HepG2 (cell line): ENCODE results near the gene SNN. TPM values are rescaled to one million over a fixed set of nuclear protein-coding genes. Genes with fewer than 3 reads are reported as not detected.

Experiments
- GABPA ChIP-seq, 2 experiments: IDR thresholded peaks; 2 replicates each; pipeline ENCODE4 v1.6.1; 2011 to 2016; ENCODE audit warnings: low read depth in 2 of 2, low read length in 1 of 2, missing biosample characterization in 1 of 2, missing genetic modification characterization in 1 of 2
- HIVEP1 ChIP-seq: sonication (generic); formaldehyde crosslinking; IDR thresholded peaks from 2 replicates; pipeline ENCODE4 v1.4.0; 2020; ENCODE audit warnings: mild to moderate bottlenecking, missing genetic modification reagents
- KDM6A ChIP-seq: IDR thresholded peaks from 2 replicates; pipeline ENCODE4 v1.6.1; 2016; ENCODE audit warnings: low read depth
- MEIS2 ChIP-seq: sonication (generic); formaldehyde crosslinking; IDR thresholded peaks from 2 replicates; pipeline ENCODE4 v1.9.0; 2021; ENCODE audit warnings: mild to moderate bottlenecking, missing genetic modification reagents
- MIER2 ChIP-seq: IDR thresholded peaks from 2 replicates; pipeline ENCODE4 v1.6.1; 2016; ENCODE audit warnings: missing biosample characterization, missing genetic modification reagents
- SMYD3 ChIP-seq: sonication (generic); formaldehyde crosslinking; IDR thresholded peaks from 2 replicates; pipeline ENCODE4 v1.8.1; 2023; ENCODE audit warnings: mild to moderate bottlenecking, missing genetic modification reagents
- SP1 ChIP-seq, 2 experiments: fragments of 450-650 bp in 1 of 2; sonication (generic) in 1 of 2; formaldehyde crosslinking in 1 of 2; IDR thresholded peaks; 2 replicates each; pipeline versions ENCODE4 v1.4.0 to v1.6.1; 2016 to 2020; ENCODE audit warnings: missing genetic modification reagents in 1 of 2
- SRY ChIP-seq: sonication (generic); formaldehyde crosslinking; IDR thresholded peaks from 2 replicates; pipeline ENCODE4 v1.8.0; 2022; ENCODE audit warnings: mild to moderate bottlenecking, missing genetic modification reagents
- ZBTB7A ChIP-seq: sonication (generic); formaldehyde crosslinking; IDR thresholded peaks from 2 replicates; pipeline ENCODE4 v1.8.0; 2022; ENCODE audit warnings: mild to moderate bottlenecking, missing genetic modification reagents
- ZNF430 ChIP-seq: sonication (generic); formaldehyde crosslinking; IDR thresholded peaks from 2 replicates; pipeline ENCODE4 v1.9.0; 2021; ENCODE audit warnings: mild to moderate bottlenecking, missing genetic modification reagents
- ZNF431 ChIP-seq: sonication (generic); formaldehyde crosslinking; IDR thresholded peaks from 2 replicates; pipeline ENCODE4 v1.9.0; 2022; ENCODE audit warnings: missing genetic modification reagents, low read depth, mild to moderate bottlenecking, borderline replicate concordance
- ZNF768 ChIP-seq: sonication (generic); formaldehyde crosslinking; IDR thresholded peaks from 2 replicates; pipeline ENCODE4 v1.4.0; 2020; ENCODE audit warnings: missing genetic modification reagents
- polyA plus RNA-seq, 8 experiments: library from polyadenylated mRNA; depleted of rRNA in 3 of 8; stranded (reverse) in 7 of 8; unstranded in 1 of 8; fragments of >200 nt; fragmentation: Illumina TruSeq in 4 of 8; extraction: Trizol in 4 of 8; gene quantifications; 2 replicates each; pipeline versions ENCODE4 v1.2.1 to v1.2.3, GENCODE V29; 2011 to 2016; ENCODE audit warnings: low read depth in 4 of 8, missing spikeins in 1 of 8, mixed read lengths in 1 of 8; ENCODE audit not compliant: insufficient read depth in 1 of 8
- total RNA-seq, 5 experiments: library from RNA; depleted of rRNA; stranded (reverse); fragments of >200 nt; fragmentation: Illumina TruSeq; extraction: Trizol; gene quantifications; 2 replicates each; pipeline ENCODE4 v1.2.3, GENCODE V29; 2016; ENCODE audit warnings: low read depth in 1 of 5
- TF ChIP-seq, protein P1 (sequence below): sonication (generic); formaldehyde crosslinking; IDR thresholded peaks from 2 replicates; pipeline ENCODE4 v1.5.1; 2020; ENCODE audit warnings: missing genetic modification reagents, mild to moderate bottlenecking, borderline replicate concordance
- TF ChIP-seq, protein P2 (sequence below): sonication (generic); formaldehyde crosslinking; IDR thresholded peaks from 2 replicates; pipeline ENCODE4 v1.8.0; 2022; ENCODE audit warnings: low read depth, missing genetic modification reagents
- TF ChIP-seq, protein P3 (sequence below): sonication (generic); formaldehyde crosslinking; IDR thresholded peaks from 2 replicates; pipeline ENCODE4 v1.8.1; 2023; ENCODE audit warnings: mild to moderate bottlenecking, inconsistent platforms, moderate library complexity, missing genetic modification reagents, borderline replicate concordance
- TF ChIP-seq, protein P4 (sequence below): sonication (generic); formaldehyde crosslinking; IDR thresholded peaks from 2 replicates; pipeline ENCODE4 v1.8.0; 2023; ENCODE audit warnings: mild to moderate bottlenecking, missing genetic modification reagents
- TF ChIP-seq, protein P5 (sequence below): sonication (generic); formaldehyde crosslinking; IDR thresholded peaks from 2 replicates; pipeline ENCODE4 v1.4.0; 2020; ENCODE audit warnings: missing genetic modification reagents
- TF ChIP-seq, protein P6 (sequence below): sonication (generic); formaldehyde crosslinking; IDR thresholded peaks from 2 replicates; pipeline ENCODE4 v1.9.0; 2021; ENCODE audit warnings: missing genetic modification reagents, borderline replicate concordance

SNN gene
- total and polyA plus RNA-seq, 2 of the 13 experiments (the other 11 are each of a cell fraction or from before 2014, with no cell fraction given): 5.2 to 8.4 TPM

DNA sequence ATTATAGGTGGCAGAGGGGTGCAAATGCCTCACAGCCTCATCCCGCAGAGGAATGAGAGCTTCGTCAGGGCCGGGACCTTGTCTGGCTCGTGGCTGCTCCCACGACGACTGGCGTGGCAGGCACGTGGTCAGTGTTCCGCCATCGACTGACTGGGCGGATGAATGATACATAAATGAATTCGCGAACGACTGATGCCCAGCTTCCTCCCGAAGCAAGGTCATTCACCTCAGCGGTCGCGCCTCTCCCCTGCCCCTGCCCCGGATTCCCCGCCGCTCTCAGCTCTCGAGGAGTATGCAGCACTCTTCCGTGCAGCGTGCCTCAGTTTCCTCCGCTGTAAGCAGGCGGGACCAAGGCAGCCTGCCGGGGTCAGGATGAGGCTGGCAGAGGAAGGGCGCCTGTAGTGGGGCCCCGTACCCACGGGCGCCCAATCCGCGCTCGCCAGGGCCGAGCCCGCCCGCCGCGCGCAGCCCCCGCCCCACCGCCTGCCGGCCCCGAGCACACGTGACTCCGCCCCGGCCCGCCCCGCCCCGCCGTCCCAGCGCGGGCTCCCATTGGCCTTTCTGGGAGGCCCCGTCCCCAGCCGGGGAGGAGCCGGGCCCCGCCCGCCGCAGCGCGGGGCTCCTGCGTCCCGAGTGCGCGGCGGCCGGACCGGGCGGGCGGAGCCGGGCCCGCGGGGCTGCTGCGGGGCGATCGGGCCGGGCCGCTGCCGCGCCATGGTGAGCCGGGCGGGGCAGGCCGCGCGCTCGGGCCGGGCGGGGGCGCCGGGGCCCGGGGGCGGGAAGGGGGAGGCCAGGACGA lies at the start of gene SNN (continued):
- TF ChIP-seq ZNF431 (CRISPR knock-in tag) (no peak), SRY (CRISPR knock-in tag) (0 out of 2 replicates have a peak, but pooled peaks have one; percentile 35), GABPA (IDR thresholded peaks at IDR 0.05; ENCODE audit: low read depth, low read length) (no peak), GABPA (CRISPR knock-in tag; IDR thresholded peaks at IDR 0.05; ENCODE audit: low read depth) (no peak), ZNF430 (CRISPR knock-in tag) (no peak), MEIS2 (CRISPR knock-in tag) (peak; percentile 29; the same call in 1 of the 2 replicates), KDM6A (CRISPR knock-in tag) (no peak), SP1 (IDR thresholded peaks at IDR 0.05) (no peak), SP1 (CRISPR knock-in tag; IDR thresholded peaks at IDR 0.05) (peak; percentile 56; the same call in 1 of the 2 replicates), HIVEP1 (peak; percentile 45; the same call in 1 of the 2 replicates), ZBTB7A (CRISPR knock-in tag) (peak; percentile 63; the same call in 1 of the 2 replicates), MIER2 (no peak), SMYD3 (CRISPR knock-in tag) (no peak), ZNF768 (CRISPR knock-in tag) (peak; percentile 74; the same call in 1 of the 2 replicates)
- TF ChIP-seq, protein P1, sequence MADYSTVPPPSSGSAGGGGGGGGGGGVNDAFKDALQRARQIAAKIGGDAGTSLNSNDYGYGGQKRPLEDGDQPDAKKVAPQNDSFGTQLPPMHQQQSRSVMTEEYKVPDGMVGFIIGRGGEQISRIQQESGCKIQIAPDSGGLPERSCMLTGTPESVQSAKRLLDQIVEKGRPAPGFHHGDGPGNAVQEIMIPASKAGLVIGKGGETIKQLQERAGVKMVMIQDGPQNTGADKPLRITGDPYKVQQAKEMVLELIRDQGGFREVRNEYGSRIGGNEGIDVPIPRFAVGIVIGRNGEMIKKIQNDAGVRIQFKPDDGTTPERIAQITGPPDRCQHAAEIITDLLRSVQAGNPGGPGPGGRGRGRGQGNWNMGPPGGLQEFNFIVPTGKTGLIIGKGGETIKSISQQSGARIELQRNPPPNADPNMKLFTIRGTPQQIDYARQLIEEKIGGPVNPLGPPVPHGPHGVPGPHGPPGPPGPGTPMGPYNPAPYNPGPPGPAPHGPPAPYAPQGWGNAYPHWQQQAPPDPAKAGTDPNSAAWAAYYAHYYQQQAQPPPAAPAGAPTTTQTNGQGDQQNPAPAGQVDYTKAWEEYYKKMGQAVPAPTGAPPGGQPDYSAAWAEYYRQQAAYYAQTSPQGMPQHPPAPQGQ (CRISPR knock-in tag): no peak
- TF ChIP-seq, protein P2, sequence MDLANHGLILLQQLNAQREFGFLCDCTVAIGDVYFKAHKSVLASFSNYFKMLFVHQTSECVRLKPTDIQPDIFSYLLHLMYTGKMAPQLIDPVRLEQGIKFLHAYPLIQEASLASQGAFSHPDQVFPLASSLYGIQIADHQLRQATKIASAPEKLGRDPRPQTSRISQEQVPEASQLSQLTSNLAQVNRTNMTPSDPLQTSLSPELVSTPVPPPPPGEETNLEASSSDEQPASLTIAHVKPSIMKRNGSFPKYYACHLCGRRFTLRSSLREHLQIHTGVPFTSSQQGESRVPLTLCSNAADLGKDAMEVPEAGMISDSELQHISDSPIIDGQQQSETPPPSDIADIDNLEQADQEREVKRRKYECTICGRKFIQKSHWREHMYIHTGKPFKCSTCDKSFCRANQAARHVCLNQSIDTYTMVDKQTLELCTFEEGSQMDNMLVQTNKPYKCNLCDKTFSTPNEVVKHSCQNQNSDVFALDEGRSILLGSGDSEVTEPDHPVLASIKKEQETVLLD (CRISPR knock-in tag): peak; percentile 62
- TF ChIP-seq, protein P3, sequence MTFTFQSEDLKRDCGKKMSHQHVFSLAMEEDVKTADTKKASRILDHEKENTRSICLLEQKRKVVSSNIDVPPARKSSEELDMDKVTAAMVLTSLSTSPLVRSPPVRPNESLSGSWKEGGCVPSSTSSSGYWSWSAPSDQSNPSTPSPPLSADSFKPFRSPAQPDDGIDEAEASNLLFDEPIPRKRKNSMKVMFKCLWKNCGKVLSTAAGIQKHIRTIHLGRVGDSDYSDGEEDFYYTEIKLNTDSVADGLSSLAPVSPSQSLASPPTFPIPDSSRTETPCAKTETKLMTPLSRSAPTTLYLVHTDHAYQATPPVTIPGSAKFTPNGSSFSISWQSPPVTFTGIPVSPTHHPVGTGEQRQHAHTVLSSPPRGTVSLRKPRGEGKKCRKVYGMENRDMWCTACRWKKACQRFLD (CRISPR knock-in tag): 0 out of 2 replicates have a peak, but pooled peaks have one; percentile 50
- TF ChIP-seq, protein P4, sequence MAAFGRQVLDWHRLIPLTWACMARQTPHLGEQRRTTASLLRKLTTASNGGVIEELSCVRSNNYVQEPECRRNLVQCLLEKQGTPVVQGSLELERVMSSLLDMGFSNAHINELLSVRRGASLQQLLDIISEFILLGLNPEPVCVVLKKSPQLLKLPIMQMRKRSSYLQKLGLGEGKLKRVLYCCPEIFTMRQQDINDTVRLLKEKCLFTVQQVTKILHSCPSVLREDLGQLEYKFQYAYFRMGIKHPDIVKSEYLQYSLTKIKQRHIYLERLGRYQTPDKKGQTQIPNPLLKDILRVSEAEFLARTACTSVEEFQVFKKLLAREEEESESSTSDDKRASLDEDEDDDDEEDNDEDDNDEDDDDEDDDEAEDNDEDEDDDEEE (CRISPR knock-in tag): no peak
- TF ChIP-seq, protein P5, sequence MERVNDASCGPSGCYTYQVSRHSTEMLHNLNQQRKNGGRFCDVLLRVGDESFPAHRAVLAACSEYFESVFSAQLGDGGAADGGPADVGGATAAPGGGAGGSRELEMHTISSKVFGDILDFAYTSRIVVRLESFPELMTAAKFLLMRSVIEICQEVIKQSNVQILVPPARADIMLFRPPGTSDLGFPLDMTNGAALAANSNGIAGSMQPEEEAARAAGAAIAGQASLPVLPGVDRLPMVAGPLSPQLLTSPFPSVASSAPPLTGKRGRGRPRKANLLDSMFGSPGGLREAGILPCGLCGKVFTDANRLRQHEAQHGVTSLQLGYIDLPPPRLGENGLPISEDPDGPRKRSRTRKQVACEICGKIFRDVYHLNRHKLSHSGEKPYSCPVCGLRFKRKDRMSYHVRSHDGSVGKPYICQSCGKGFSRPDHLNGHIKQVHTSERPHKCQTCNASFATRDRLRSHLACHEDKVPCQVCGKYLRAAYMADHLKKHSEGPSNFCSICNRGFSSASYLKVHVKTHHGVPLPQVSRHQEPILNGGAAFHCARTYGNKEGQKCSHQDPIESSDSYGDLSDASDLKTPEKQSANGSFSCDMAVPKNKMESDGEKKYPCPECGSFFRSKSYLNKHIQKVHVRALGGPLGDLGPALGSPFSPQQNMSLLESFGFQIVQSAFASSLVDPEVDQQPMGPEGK (CRISPR knock-in tag): peak; percentile 64
- TF ChIP-seq, protein P6, sequence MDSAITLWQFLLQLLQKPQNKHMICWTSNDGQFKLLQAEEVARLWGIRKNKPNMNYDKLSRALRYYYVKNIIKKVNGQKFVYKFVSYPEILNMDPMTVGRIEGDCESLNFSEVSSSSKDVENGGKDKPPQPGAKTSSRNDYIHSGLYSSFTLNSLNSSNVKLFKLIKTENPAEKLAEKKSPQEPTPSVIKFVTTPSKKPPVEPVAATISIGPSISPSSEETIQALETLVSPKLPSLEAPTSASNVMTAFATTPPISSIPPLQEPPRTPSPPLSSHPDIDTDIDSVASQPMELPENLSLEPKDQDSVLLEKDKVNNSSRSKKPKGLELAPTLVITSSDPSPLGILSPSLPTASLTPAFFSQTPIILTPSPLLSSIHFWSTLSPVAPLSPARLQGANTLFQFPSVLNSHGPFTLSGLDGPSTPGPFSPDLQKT: no peak
